Activated CD8-positive, alpha-beta T cell treated with anti-CD3 and anti-CD28 coated beads for 36 hours (primary cell): Measurements from ENCODE around the gene PRLH. TPM values are rescaled to one million over a fixed set of nuclear protein-coding genes. Genes with fewer than 3 reads are reported as not detected.

Experiments
- ATAC-seq: fragments of 200-7000 bp; cut with Tn5 transposase; one replicate; pipeline ENCODE4 v1.10.0; 2021; ENCODE audit warnings: mild to moderate bottlenecking, moderate library complexity
- CTCF ChIA-PET: fragments of 350-600 bp; sonication (Branson Sonifier 250); formaldehyde crosslinking; loops from one replicate; lab custom pipeline; 2021; ENCODE audit warnings: antibody characterized with exemption; lab: Charles Lee
- POLR2A ChIA-PET: fragments of 350-600 bp; sonication (Branson Sonifier 250); formaldehyde crosslinking; loops from one replicate; lab custom pipeline; 2021; ENCODE audit warnings: antibody characterized with exemption; lab: Charles Lee
- DNase-seq: peaks from one replicate; pipeline ENCODE4 v3.0.0-alpha.2; 2020
- H3K27ac Mint-ChIP-seq: one replicate; pipeline ENCODE4 v1.8.0; 2021; ENCODE audit warnings: mild to moderate bottlenecking, mixed read lengths
- H3K27me3 Mint-ChIP-seq: one replicate; pipeline ENCODE4 v1.8.0; 2021; ENCODE audit warnings: mixed read lengths
- H3K36me3 Mint-ChIP-seq: one replicate; pipeline ENCODE4 v1.8.0; 2021; ENCODE audit warnings: low read depth, mixed read lengths
- H3K4me1 Mint-ChIP-seq: one replicate; pipeline ENCODE4 v1.8.0; 2021; ENCODE audit warnings: low read depth, mixed read lengths
- H3K4me3 Mint-ChIP-seq: one replicate; pipeline ENCODE4 v1.8.0; 2021; ENCODE audit warnings: mild to moderate bottlenecking, moderate library complexity, mixed read lengths
- H3K9me3 Mint-ChIP-seq: one replicate; pipeline ENCODE4 v1.8.0; 2021; ENCODE audit warnings: mixed read lengths
- intact Hi-C: fragments of 100-400 bp; cut with micrococcal nuclease; formaldehyde crosslinking; loops from one replicate; pipeline ENCODE4 v1.10.0; 2022
- total RNA-seq, 2 experiments: library from RNA; stranded (reverse); gene quantifications; one replicate each; pipeline ENCODE4 v1.2.3, GENCODE V29; 2021
- TF ChIP-seq, protein P1 (sequence below): fragments of 200-600 bp; IDR thresholded peaks from one replicate; pipeline ENCODE4 v1.8.0; 2022; ENCODE audit warnings: antibody characterized with exemption, mild to moderate bottlenecking

The PRLH gene
- total RNA-seq, 2 experiments from 2014 or later = not detected

DNA sequence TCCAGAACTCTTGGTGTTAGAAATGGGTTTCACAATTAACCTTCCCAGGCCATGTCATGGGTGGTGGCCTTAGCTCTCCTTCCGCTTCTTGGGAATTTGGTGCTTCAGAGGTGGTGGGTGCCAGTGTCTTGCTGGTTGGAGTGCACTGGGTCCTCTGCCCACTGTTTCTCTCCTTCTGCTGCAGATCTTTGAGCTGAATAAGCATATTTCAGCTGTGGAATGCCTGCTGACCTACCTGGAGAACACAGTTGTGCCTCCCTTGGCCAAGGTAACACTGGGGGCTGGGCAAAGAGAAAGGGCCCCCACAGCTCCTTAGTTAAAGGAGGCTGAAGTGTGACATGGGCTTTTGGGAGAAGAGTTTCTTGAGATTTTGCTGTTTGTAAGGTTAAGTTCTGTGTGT is 32.0 kb upstream of the PRLH start:
- Mint-ChIP-seq H3K36me3 (no peaks in the 10 kb centered on the region), H3K27me3 (no peaks in the 10 kb centered on the region)

DNA sequence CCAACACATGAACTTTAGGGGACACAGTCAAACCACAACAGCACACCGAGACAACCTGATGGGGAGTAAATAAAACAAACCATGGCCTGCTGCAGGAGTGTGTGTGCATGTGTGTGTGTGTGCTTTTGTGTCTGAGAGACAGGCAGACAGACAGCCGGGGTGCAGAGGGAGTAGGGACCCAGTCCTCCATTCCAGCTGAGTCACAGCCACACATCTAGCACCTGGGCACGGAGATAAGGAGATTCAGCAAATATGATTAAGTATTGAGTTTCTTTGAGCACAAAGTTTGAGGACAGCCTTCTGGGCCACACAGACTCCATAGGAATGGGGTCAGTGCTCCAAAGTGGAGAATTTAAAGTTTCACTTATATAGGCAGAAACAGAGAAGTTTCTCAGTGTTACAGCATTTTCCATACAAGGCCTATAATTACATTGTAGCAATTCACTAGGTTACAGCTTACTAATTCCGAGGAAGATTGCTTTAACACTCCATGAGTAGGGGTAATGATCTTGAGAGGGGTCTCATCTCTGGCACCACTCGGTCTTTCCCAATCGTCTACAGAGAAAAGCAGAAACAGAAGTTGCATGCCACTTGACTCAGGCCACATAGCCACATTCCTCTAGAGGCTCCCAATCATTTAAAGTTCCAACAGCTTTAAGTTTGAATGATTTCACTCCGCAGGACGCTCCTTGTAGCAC is 30.8 kb upstream of the PRLH start:
- Mint-ChIP-seq H3K9me3 (no peaks in the 10 kb centered on the region), H3K27me3 (no peaks in the 10 kb centered on the region), H3K27ac (no peak overlapping the region), H3K36me3 (no peaks in the 10 kb centered on the region), H3K4me1 (no peaks in the 10 kb centered on the region), H3K4me3 (no peak overlapping the region)
- ChIA-PET POLR2A (no interaction called here), CTCF (interaction anchor here (0.5 to 3.4 kb wide), 2 partner anchors 23 to 205 kb away, joined by 3 to 14 read pairs; no protein-coding TSS in a partner anchor)
- ATAC-seq = no peak
- DNase-seq = no peak
- TF ChIP-seq, protein P1, sequence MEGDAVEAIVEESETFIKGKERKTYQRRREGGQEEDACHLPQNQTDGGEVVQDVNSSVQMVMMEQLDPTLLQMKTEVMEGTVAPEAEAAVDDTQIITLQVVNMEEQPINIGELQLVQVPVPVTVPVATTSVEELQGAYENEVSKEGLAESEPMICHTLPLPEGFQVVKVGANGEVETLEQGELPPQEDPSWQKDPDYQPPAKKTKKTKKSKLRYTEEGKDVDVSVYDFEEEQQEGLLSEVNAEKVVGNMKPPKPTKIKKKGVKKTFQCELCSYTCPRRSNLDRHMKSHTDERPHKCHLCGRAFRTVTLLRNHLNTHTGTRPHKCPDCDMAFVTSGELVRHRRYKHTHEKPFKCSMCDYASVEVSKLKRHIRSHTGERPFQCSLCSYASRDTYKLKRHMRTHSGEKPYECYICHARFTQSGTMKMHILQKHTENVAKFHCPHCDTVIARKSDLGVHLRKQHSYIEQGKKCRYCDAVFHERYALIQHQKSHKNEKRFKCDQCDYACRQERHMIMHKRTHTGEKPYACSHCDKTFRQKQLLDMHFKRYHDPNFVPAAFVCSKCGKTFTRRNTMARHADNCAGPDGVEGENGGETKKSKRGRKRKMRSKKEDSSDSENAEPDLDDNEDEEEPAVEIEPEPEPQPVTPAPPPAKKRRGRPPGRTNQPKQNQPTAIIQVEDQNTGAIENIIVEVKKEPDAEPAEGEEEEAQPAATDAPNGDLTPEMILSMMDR = no peak
- intact Hi-C loops = no loop called here

More for the DNA sequence above, 32.0 kb upstream of the PRLH start:
- Mint-ChIP-seq H3K27ac (no peak overlapping the region), H3K9me3 (no peaks in the 10 kb centered on the region), H3K4me1 (no peaks in the 10 kb centered on the region), H3K4me3 (no peak overlapping the region)
- ATAC-seq (no peak), DNase-seq (no peak)
- TF ChIP-seq, protein P1 = no peak
- CTCF ChIA-PET = interaction anchor here (3.4 kb wide), 1 partner anchor 22 kb away, joined by 14 read pairs; no protein-coding TSS in a partner anchor
- intact Hi-C loops = loop anchor here (5.0 kb wide), 1 partner anchor 33 kb away; the partner anchor contains the start of gene PRLH
- POLR2A ChIA-PET = interaction anchor here (1.2 kb wide), 1 partner anchor 21 kb away, joined by 3 read pairs; no protein-coding TSS in a partner anchor

DNA sequence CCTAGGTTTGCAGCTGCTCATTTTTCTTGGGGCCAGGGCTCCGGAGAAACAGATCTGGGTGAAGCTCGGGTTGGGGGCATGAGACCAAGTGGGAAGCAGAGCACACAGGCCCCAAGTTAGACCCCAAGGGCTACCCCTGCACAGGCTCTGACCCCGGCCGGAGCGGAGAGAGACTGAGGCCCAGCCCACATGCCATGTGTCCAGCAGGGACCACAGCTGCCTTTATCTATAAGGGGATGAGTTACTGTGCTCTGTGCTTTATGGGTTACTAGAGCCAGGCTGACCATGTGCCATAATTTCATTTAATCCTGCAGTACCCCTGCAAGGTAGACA is 30.3 kb upstream of the PRLH start:
- H3K4me1 Mint-ChIP-seq = no peaks in the 10 kb centered on the region
- H3K4me3 Mint-ChIP-seq = no peak overlapping the region
- CTCF ChIA-PET = interaction anchor here (0.5 to 3.4 kb wide), 2 partner anchors 23 to 204 kb away, joined by 3 to 14 read pairs; no protein-coding TSS in a partner anchor
- TF ChIP-seq, protein P1 = no peak
- POLR2A ChIA-PET = no interaction called here
- no peak for ATAC-seq
- H3K27me3 Mint-ChIP-seq = no peaks in the 10 kb centered on the region
- H3K9me3 Mint-ChIP-seq = no peaks in the 10 kb centered on the region
- intact Hi-C loops = no loop called here
- DNase-seq = no peak
- no peaks in the 10 kb centered on the region for H3K36me3 Mint-ChIP-seq
- H3K27ac Mint-ChIP-seq = no peak overlapping the region

DNA sequence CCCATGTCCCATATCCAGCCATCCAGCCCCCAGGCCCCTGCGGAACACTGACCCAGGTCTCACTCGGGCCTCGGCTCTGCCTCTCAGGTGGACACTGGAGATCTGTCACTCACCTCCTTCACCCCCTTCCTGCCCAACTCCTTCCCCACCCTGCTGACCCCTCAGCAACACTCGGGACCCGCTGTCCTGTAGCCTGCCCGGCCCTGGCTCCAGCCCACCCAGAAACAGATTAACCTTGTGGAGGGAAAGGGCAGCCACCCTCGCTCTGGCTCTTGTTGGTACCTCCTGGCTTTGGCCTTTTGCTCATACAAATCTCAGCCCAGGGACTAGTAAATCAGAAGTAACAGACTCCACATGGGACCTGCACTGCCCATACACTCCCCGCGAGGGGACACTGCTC is 29.8 kb upstream of the PRLH start:
- Mint-ChIP-seq H3K4me3 (no peak overlapping the region), H3K27ac (no peak overlapping the region), H3K4me1 (no peaks in the 10 kb centered on the region), H3K9me3 (no peaks in the 10 kb centered on the region), H3K27me3 (no peaks in the 10 kb centered on the region), H3K36me3 (no peaks in the 10 kb centered on the region)
- CTCF ChIA-PET = no interaction called here
- ATAC-seq (no peak), DNase-seq (no peak)
- TF ChIP-seq, protein P1 = no peak
- POLR2A ChIA-PET = no interaction called here
- intact Hi-C loops = no loop called here

DNA sequence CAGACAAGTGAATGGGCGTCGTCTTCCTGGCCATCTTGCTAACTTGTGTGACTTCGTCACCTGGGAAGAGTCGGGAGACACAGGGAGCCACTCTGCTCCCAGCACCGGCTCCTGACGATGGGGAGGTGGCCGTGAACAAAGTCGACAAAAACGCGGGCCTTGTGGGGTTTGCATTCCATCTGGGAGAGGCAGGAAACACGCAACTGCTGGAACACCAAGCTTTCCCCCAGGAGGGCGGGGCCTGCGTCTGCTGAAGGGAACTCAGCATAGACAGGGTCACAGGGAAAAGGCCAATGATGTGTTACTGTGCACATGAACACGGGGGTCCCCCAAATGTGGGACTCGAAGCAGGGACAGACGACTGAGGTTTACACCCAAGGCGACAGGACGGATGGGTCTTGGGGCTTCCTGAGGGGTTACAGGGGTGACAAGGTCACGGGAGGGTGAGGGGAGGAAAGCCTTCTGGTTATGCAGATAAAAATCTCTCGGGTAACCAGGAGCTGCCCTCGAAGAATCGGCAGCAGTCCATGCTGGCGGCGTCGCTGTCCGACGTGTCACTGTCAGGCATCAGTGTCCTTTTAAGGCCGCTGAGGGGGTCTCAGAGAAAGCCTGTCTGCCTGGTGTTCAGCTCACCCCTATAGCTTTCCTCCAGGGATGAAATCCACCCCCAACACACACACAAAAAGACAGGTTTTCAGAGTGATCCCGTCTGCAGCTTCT is 28.2 kb upstream of the PRLH start:
- Mint-ChIP-seq H3K27me3 (no peaks in the 10 kb centered on the region), H3K4me1 (no peaks in the 10 kb centered on the region), H3K4me3 (no peak overlapping the region), H3K9me3 (no peaks in the 10 kb centered on the region), H3K36me3 (no peaks in the 10 kb centered on the region), H3K27ac (no peak overlapping the region)
- ChIA-PET CTCF (interaction anchor here (1.5 to 2.0 kb wide), 2 partner anchors 25 to 34 kb away, joined by 4 to 10 read pairs; no protein-coding TSS in a partner anchor), POLR2A (interaction anchor here (0.6 kb wide), 1 partner anchor 230 kb away, joined by 3 read pairs; no protein-coding TSS in a partner anchor)
- ATAC-seq (no peak), DNase-seq (no peak)
- intact Hi-C loops = no loop called here
- TF ChIP-seq, protein P1 = no peak
